Kidney (tissue), 14 donors: ENCODE data around the gene PPP2R3B. TPM values are rescaled to one million over a fixed set of nuclear protein-coding genes. Genes with fewer than 3 reads are reported as not detected.

Experiments
- DNase-seq, 5 donors: peaks; one replicate each; pipeline ENCODE4 v3.0.0-alpha.2; 2013 to 2020
- FAIRE-seq: peaks from 2 replicates; lab custom pipeline; 2012; peaks lifted over from hg19 to GRCh38; lab: Jason Lieb, UNC
- H3K27ac ChIP-seq, 2 donors: one replicate each; pipeline ENCODE4 v1.7.0; 2013; ENCODE audit warnings: low read depth in 2 of 2, low read length in 2 of 2, inconsistent platforms in 1 of 2
- H3K27me3 ChIP-seq: one replicate; pipeline ENCODE4 v1.7.1; 2013; ENCODE audit warnings: low read length, inconsistent platforms; ENCODE audit not compliant: control insufficient read depth, insufficient read depth
- H3K36me3 ChIP-seq, 3 donors: one replicate each; pipeline versions ENCODE4 v1.7.0 to v1.7.1; 2013; ENCODE audit warnings: low read length in 3 of 3, control low read depth in 1 of 3, inconsistent platforms in 1 of 3; ENCODE audit not compliant: insufficient read depth in 3 of 3, control insufficient read depth in 2 of 3
- H3K4me1 ChIP-seq, 3 donors: one replicate each; pipeline versions ENCODE4 v1.7.0 to v1.7.1; 2013; ENCODE audit warnings: low read length in 3 of 3, inconsistent platforms in 1 of 3, low read depth in 1 of 3; ENCODE audit not compliant: control insufficient read depth in 2 of 3, insufficient read depth in 2 of 3
- H3K4me3 ChIP-seq, 3 donors: one replicate each; pipeline versions ENCODE4 v1.7.0 to v1.8.1; 2013; ENCODE audit warnings: low read length in 3 of 3, control low read depth in 1 of 3, inconsistent platforms in 1 of 3
- H3K9ac ChIP-seq, 3 donors: one replicate each; pipeline versions ENCODE4 v1.7.0 to v1.7.1; 2013; ENCODE audit warnings: low read length in 3 of 3, control low read depth in 1 of 3, inconsistent platforms in 1 of 3
- H3K9me3 ChIP-seq, 3 donors: one replicate each; pipeline versions ENCODE4 v1.7.0 to v1.7.1; 2013; ENCODE audit warnings: low read length in 3 of 3, control low read depth in 1 of 3, inconsistent platforms in 1 of 3; ENCODE audit not compliant: control insufficient read depth in 2 of 3, insufficient read depth in 1 of 3
- CTCF ChIP-seq: IDR thresholded peaks from 3 replicates; pipeline ENCODE4 v1.5.1; 2012; ENCODE audit warnings: mild to moderate bottlenecking, moderate library complexity, borderline replicate concordance; ENCODE audit not compliant: insufficient read depth; ENCODE audit errors: extremely low read depth
- intact Hi-C: fragments of 100-400 bp; cut with DNase I; formaldehyde crosslinking; loops from one replicate; pipeline ENCODE4 v1.11.1; 2022
- polyA plus RNA-seq: library from polyadenylated mRNA; stranded (reverse); fragments of 350-450 nt; fragmentation: Illumina TruSeq; extraction: RNeasy Lipid Tissue Mini Kit (QIAGEN cat#74804); gene quantifications from one replicate; pipeline ENCODE4 v1.2.3, GENCODE V29; 2014; ENCODE audit warnings: low read depth, low replicate concordance; ENCODE audit not compliant: insufficient read depth
- total RNA-seq: library from RNA; stranded (reverse); fragmentation: NEBNext Ultra II Directional; extraction: Animal tissue kit (Norgen Biotek cat#: 25700); gene quantifications from one replicate; pipeline ENCODE4 v1.2.1, GENCODE V29; 2021
- donor health status: control.
- donor health status: control.
- donor health status: control.
- donor health status: control.
- donor health status: control.
- donor health status: DM: yes; HTN: yes; CAD: no.
- donor health status: Normal renal cell carcinoma (clear cell type).

Gene PPP2R3B
- total and polyA plus RNA-seq, 2 donors from 2014 or later = 14.1 to 14.4 TPM

GRCh38 chrX:429266-429825, 42.6 kb upstream of the PPP2R3B start:
- DNase-seq (peak in 1 of 5 donors; percentile 20), FAIRE-seq (no peak)
- no peak overlapping the region for H3K9ac ChIP-seq
- intact Hi-C loops = no loop called here
- H3K27ac ChIP-seq = no peak overlapping the region
- no peaks in the 10 kb centered on the region for H3K36me3 ChIP-seq
- no peak for TF ChIP-seq CTCF
- H3K9me3 ChIP-seq = no peaks in the 10 kb centered on the region
- H3K4me3 ChIP-seq = no peak overlapping the region
- H3K27me3 ChIP-seq = peaks cover 6% of the 10 kb centered on the region
- no peaks in the 10 kb centered on the region for H3K4me1 ChIP-seq

GRCh38 chrX:427812-428725, 41.4 kb upstream of the PPP2R3B start:
- Histone ChIP-seq H3K9me3 (no peaks in the 10 kb centered on the region), H3K27ac (no peak overlapping the region), H3K4me1 (no peaks in the 10 kb centered on the region), H3K36me3 (no peaks in the 10 kb centered on the region), H3K4me3 (no peak overlapping the region), H3K27me3 (peaks cover 6% of the 10 kb centered on the region), H3K9ac (no peak overlapping the region)
- intact Hi-C loops = no loop called here
- FAIRE-seq (no peak), DNase-seq (peak; percentile 38 to 69 (median 52))
- TF ChIP-seq CTCF = no peak

- no peak overlapping the region for H3K9ac ChIP-seq
- DNase-seq = no peak
- H3K4me3 ChIP-seq = no peak overlapping the region
- peaks cover 6% of the 10 kb centered on the region for H3K27me3 ChIP-seq
- no peaks in the 10 kb centered on the region for H3K9me3 ChIP-seq
- no peak overlapping the region for H3K27ac ChIP-seq
- TF ChIP-seq CTCF = no peak
- no peaks in the 10 kb centered on the region for H3K4me1 ChIP-seq
- no peak for FAIRE-seq
- H3K36me3 ChIP-seq = no peaks in the 10 kb centered on the region
- intact Hi-C loops = no loop called here
These were observed 40.2 kb upstream of the PPP2R3B start for GRCh38 chrX:426881-427280.
